SK-N-MC (cell line): Measurements from ENCODE around the gene PLK5.

Experiments
- EZH2 ChIP-seq: fragments of 200-600 bp; sonication (generic); IDR thresholded peaks from one replicate; pipeline ENCODE4 v1.6.1; 2017; ENCODE audit warnings: antibody characterized with exemption
- FOXP2 ChIP-seq: optimal IDR thresholded peaks from 2 replicates; pipeline ENCODE3; 2011; ENCODE audit warnings: mild to moderate bottlenecking, moderate library complexity; ENCODE audit not compliant: insufficient read depth; ENCODE audit errors: extremely low read length, control extremely low read depth
- POLR2AphosphoS5 ChIP-seq: IDR thresholded peaks from 2 replicates; pipeline ENCODE4 v1.6.1; 2012; ENCODE audit warnings: mild to moderate bottlenecking, low read depth, low read length, borderline replicate concordance

DNA sequence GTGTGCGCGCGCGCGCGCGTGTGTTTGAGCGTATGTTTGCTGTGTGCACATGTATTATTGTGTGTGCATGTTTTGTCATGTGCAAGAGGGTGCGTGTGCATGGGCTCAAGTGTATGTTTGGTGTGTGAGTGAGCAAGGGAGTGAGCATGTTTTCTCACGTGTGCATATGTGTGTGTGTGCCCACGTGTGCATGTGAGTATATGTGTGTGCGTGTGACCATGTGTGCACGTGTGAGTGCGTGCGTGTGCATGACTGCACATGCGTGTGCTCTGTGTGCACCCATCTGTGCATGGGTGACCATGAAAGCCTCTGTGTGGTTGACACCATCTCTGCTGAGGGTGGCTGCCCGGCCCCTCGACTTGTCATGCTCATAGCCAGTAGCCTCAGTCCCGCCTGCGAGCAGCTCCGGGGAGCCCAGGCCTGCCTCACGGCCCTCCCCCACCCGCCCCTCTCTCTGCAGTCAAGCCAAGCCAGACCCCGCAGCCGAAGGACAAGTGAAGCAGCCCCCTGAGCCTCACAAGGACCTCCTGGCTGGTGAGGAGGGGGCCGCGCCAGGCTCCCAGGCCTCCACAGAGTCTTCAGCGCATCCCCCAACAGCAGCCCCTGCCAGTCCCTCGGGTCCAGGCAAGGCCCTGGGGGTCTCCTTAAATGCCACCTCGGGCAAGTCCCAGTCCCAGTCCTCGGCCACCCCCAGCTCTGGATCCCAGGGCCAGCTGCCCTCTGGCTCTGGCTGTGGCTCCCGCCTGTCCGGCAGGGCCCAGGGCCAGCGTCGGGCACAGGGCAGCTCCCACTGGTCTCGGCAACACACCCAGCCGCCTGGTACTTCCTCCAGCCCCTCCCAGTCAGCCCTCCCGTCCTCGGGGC lies 26.9 kb upstream of the PLK5 start:
- TF ChIP-seq POLR2AphosphoS5 (no peak), EZH2 (no peak), FOXP2 (no peak)
